WTC11 (cell line): ENCODE data around the gene ENG. TPM values are rescaled to one million over a fixed set of nuclear protein-coding genes. Genes with fewer than 3 reads are reported as not detected.

Source experiments
- ATAC-seq: fragments of 200-7000 bp; cut with Tn5 transposase; 2 replicates; pipeline ENCODE4 v1.10.0; 2021; ENCODE audit warnings: mild to moderate bottlenecking, moderate library complexity
- CTCF ChIA-PET: fragments of 300-600 bp; sonication (Branson Sonifier 250); formaldehyde crosslinking; loops from one replicate; lab custom pipeline; 2021; ENCODE audit warnings: antibody characterized with exemption; lab: Charles Lee
- POLR2A ChIA-PET: fragments of 350-600 bp; sonication (Branson Sonifier 250); formaldehyde crosslinking; loops from one replicate; lab custom pipeline; 2021; ENCODE audit warnings: antibody characterized with exemption; lab: Charles Lee
- DNase-seq: peaks from one replicate; pipeline ENCODE4 v3.0.0; 2021; ENCODE audit warnings: low spot score
- H3K27ac Mint-ChIP-seq: 2 replicates; pipeline ENCODE4 v1.8.0; 2021; ENCODE audit warnings: mixed read lengths
- H3K27me3 Mint-ChIP-seq: 2 replicates; pipeline ENCODE4 v1.8.0; 2021; ENCODE audit warnings: low read depth, mild to moderate bottlenecking, moderate library complexity, mixed read lengths
- H3K36me3 Mint-ChIP-seq: 2 replicates; pipeline ENCODE4 v1.8.0; 2021; ENCODE audit warnings: mixed read lengths
- H3K4me1 Mint-ChIP-seq: 2 replicates; pipeline ENCODE4 v1.8.0; 2022; ENCODE audit warnings: mixed read lengths
- H3K4me3 Mint-ChIP-seq: 2 replicates; pipeline ENCODE4 v1.8.0; 2021; ENCODE audit warnings: mild to moderate bottlenecking, moderate library complexity, mixed read lengths
- H3K9me3 Mint-ChIP-seq: 2 replicates; pipeline ENCODE4 v1.8.0; 2021; ENCODE audit warnings: mixed read lengths
- ATF1 ChIP-seq: sonication (generic); formaldehyde crosslinking; IDR thresholded peaks from 2 replicates; pipeline ENCODE4 v1.8.1; 2023; ENCODE audit warnings: mild to moderate bottlenecking, moderate library complexity, missing genetic modification reagents
- ATF2 ChIP-seq: sonication (generic); formaldehyde crosslinking; IDR thresholded peaks from 2 replicates; pipeline ENCODE4 v1.8.1; 2022; ENCODE audit warnings: low read depth, missing genetic modification reagents, borderline replicate concordance
- CBFB ChIP-seq: sonication (generic); formaldehyde crosslinking; IDR thresholded peaks from 2 replicates; pipeline ENCODE4 v1.8.1; 2022; ENCODE audit warnings: mild to moderate bottlenecking, low read depth, missing genetic modification reagents
- CREB1 ChIP-seq: sonication (generic); formaldehyde crosslinking; IDR thresholded peaks from 2 replicates; pipeline ENCODE4 v1.8.0; 2023; ENCODE audit warnings: mild to moderate bottlenecking, missing genetic modification reagents
- FOXK1 ChIP-seq: sonication (generic); formaldehyde crosslinking; IDR thresholded peaks from 2 replicates; pipeline ENCODE4 v1.8.0; 2022; ENCODE audit warnings: mild to moderate bottlenecking, moderate library complexity, missing genetic modification reagents
- HMGA2 ChIP-seq: fragments of 250-450 bp; sonication (Bioruptor Pico); IDR thresholded peaks from 2 replicates; pipeline ENCODE4 v1.4.0; 2021; ENCODE audit warnings: mild to moderate bottlenecking, moderate library complexity
- IRF2 ChIP-seq: sonication (generic); formaldehyde crosslinking; IDR thresholded peaks from 2 replicates; pipeline ENCODE4 v1.8.0; 2022; ENCODE audit warnings: low read depth, missing genetic modification reagents, borderline replicate concordance
- MYBL2 ChIP-seq: sonication (generic); formaldehyde crosslinking; IDR thresholded peaks from 2 replicates; pipeline ENCODE4 v1.8.1; 2023; ENCODE audit warnings: mild to moderate bottlenecking, moderate library complexity, missing genetic modification reagents
- OVOL2 ChIP-seq: fragments of 250-450 bp; sonication (Bioruptor Pico); IDR thresholded peaks from 2 replicates; pipeline ENCODE4 v1.9.0; 2021; ENCODE audit warnings: mild to moderate bottlenecking, borderline replicate concordance
- SOX15 ChIP-seq: fragments of 250-450 bp; sonication (Bioruptor Pico); IDR thresholded peaks from 2 replicates; pipeline ENCODE4 v1.9.0; 2021; ENCODE audit warnings: mild to moderate bottlenecking
- ZNF138 ChIP-seq: sonication (generic); formaldehyde crosslinking; conservative IDR thresholded peaks from 2 replicates; pipeline ENCODE4 v1.8.1; 2022; ENCODE audit warnings: mild to moderate bottlenecking, moderate library complexity, missing genetic modification reagents
- ZNF232 ChIP-seq: sonication (generic); formaldehyde crosslinking; IDR thresholded peaks from 2 replicates; pipeline ENCODE4 v1.8.0; 2022; ENCODE audit warnings: mild to moderate bottlenecking, missing genetic modification reagents
- ZNF423 ChIP-seq: fragments of 250-450 bp; sonication (Bioruptor Pico); IDR thresholded peaks from 2 replicates; pipeline ENCODE4 v2.1.2; 2022; ENCODE audit warnings: mild to moderate bottlenecking, moderate library complexity
- total RNA-seq: library from RNA; stranded (reverse); gene quantifications from 3 replicates; pipeline ENCODE4 v1.2.3, GENCODE V29; 2021
- TF ChIP-seq, protein P1 (sequence below): sonication (generic); formaldehyde crosslinking; IDR thresholded peaks from 2 replicates; pipeline ENCODE4 v1.8.0; 2023; ENCODE audit warnings: missing genetic modification reagents, mild to moderate bottlenecking, borderline replicate concordance
- TF ChIP-seq, protein P2 (sequence below): sonication (generic); formaldehyde crosslinking; IDR thresholded peaks from 2 replicates; pipeline ENCODE4 v1.8.0; 2022; ENCODE audit warnings: missing genetic modification reagents
- TF ChIP-seq, protein P3 (sequence below): sonication (generic); formaldehyde crosslinking; IDR thresholded peaks from 2 replicates; pipeline ENCODE4 v1.8.0; 2023; ENCODE audit warnings: missing genetic modification reagents
- TF ChIP-seq, protein P4 (sequence below): fragments of 250-450 bp; sonication (Bioruptor Pico); IDR thresholded peaks from 2 replicates; pipeline ENCODE4 v1.9.0; 2021; ENCODE audit warnings: mild to moderate bottlenecking

ENG gene
- total RNA-seq, 1 experiment from 2014 or later, result 4.4 TPM

DNA sequence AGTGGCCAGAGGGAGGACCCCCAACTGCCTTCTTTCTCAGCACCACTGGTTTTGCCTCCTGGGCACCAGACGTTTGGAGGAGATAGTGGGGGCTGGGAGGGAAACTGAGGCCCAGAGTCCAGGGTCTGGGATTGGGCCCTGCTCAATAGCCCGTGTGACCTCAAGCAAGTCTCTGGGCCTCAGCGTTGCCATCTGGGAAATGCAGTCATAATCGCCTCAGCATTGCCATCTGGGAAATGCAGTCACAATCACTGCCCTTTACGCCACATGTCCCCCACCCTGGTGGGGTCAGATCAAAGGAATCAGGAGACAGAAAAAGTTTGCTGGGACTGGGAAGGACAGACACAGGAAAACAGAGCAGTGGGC lies 77.6 kb downstream of the ENG start:
- POLR2A ChIA-PET, result no interaction called here
- no peaks in the 10 kb centered on the region for H3K9me3 Mint-ChIP-seq
- H3K4me3 Mint-ChIP-seq, result no peak overlapping the region
- H3K36me3 Mint-ChIP-seq, result no peaks in the 10 kb centered on the region
- no peak for DNase-seq
- no peak for ATAC-seq
- no peak for TF ChIP-seq OVOL2 (CRISPR knock-in tag)
- TF ChIP-seq, protein P1, sequence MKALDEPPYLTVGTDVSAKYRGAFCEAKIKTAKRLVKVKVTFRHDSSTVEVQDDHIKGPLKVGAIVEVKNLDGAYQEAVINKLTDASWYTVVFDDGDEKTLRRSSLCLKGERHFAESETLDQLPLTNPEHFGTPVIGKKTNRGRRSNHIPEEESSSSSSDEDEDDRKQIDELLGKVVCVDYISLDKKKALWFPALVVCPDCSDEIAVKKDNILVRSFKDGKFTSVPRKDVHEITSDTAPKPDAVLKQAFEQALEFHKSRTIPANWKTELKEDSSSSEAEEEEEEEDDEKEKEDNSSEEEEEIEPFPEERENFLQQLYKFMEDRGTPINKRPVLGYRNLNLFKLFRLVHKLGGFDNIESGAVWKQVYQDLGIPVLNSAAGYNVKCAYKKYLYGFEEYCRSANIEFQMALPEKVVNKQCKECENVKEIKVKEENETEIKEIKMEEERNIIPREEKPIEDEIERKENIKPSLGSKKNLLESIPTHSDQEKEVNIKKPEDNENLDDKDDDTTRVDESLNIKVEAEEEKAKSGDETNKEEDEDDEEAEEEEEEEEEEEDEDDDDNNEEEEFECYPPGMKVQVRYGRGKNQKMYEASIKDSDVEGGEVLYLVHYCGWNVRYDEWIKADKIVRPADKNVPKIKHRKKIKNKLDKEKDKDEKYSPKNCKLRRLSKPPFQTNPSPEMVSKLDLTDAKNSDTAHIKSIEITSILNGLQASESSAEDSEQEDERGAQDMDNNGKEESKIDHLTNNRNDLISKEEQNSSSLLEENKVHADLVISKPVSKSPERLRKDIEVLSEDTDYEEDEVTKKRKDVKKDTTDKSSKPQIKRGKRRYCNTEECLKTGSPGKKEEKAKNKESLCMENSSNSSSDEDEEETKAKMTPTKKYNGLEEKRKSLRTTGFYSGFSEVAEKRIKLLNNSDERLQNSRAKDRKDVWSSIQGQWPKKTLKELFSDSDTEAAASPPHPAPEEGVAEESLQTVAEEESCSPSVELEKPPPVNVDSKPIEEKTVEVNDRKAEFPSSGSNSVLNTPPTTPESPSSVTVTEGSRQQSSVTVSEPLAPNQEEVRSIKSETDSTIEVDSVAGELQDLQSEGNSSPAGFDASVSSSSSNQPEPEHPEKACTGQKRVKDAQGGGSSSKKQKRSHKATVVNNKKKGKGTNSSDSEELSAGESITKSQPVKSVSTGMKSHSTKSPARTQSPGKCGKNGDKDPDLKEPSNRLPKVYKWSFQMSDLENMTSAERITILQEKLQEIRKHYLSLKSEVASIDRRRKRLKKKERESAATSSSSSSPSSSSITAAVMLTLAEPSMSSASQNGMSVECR (CRISPR knock-in tag), result no peak
- TF ChIP-seq CREB1 (CRISPR knock-in tag), result no peak
- TF ChIP-seq SOX15 (CRISPR knock-in tag), result no peak
- no peak for TF ChIP-seq MYBL2 (CRISPR knock-in tag)
- no peak for TF ChIP-seq ATF2 (CRISPR knock-in tag)
- TF ChIP-seq ZNF232 (CRISPR knock-in tag), result no peak
- TF ChIP-seq HMGA2, result no peak
- no peak for TF ChIP-seq ATF1 (CRISPR knock-in tag)
- TF ChIP-seq, protein P2, sequence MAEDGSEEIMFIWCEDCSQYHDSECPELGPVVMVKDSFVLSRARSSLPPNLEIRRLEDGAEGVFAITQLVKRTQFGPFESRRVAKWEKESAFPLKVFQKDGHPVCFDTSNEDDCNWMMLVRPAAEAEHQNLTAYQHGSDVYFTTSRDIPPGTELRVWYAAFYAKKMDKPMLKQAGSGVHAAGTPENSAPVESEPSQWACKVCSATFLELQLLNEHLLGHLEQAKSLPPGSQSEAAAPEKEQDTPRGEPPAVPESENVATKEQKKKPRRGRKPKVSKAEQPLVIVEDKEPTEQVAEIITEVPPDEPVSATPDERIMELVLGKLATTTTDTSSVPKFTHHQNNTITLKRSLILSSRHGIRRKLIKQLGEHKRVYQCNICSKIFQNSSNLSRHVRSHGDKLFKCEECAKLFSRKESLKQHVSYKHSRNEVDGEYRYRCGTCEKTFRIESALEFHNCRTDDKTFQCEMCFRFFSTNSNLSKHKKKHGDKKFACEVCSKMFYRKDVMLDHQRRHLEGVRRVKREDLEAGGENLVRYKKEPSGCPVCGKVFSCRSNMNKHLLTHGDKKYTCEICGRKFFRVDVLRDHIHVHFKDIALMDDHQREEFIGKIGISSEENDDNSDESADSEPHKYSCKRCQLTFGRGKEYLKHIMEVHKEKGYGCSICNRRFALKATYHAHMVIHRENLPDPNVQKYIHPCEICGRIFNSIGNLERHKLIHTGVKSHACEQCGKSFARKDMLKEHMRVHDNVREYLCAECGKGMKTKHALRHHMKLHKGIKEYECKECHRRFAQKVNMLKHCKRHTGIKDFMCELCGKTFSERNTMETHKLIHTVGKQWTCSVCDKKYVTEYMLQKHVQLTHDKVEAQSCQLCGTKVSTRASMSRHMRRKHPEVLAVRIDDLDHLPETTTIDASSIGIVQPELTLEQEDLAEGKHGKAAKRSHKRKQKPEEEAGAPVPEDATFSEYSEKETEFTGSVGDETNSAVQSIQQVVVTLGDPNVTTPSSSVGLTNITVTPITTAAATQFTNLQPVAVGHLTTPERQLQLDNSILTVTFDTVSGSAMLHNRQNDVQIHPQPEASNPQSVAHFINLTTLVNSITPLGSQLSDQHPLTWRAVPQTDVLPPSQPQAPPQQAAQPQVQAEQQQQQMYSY (CRISPR knock-in tag), result no peak
- TF ChIP-seq ZNF138 (CRISPR knock-in tag), result no peak
- no peak for TF ChIP-seq ZNF423
- no peak for TF ChIP-seq IRF2 (CRISPR knock-in tag)
- TF ChIP-seq, protein P3, sequence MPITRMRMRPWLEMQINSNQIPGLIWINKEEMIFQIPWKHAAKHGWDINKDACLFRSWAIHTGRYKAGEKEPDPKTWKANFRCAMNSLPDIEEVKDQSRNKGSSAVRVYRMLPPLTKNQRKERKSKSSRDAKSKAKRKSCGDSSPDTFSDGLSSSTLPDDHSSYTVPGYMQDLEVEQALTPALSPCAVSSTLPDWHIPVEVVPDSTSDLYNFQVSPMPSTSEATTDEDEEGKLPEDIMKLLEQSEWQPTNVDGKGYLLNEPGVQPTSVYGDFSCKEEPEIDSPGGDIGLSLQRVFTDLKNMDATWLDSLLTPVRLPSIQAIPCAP (CRISPR knock-in tag), result no peak
- no peak for TF ChIP-seq CBFB (CRISPR knock-in tag)
- TF ChIP-seq, protein P4, sequence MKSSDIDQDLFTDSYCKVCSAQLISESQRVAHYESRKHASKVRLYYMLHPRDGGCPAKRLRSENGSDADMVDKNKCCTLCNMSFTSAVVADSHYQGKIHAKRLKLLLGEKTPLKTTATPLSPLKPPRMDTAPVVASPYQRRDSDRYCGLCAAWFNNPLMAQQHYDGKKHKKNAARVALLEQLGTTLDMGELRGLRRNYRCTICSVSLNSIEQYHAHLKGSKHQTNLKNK, result no peak
- TF ChIP-seq FOXK1, result no peak
- H3K27ac Mint-ChIP-seq, result no peak overlapping the region
- H3K4me1 Mint-ChIP-seq, result peaks cover 19% of the 10 kb centered on the region
- no peaks in the 10 kb centered on the region for H3K27me3 Mint-ChIP-seq
- CTCF ChIA-PET, result interaction anchor here (1.2 to 1.9 kb wide), 4 partner anchors 9 to 93 kb away, joined by 4 to 14 read pairs (median 8); partner anchors contain the start of genes CDK9 and TOR2A
